Measurements from ENCODE around the gene ABCB4. TPM values are rescaled to one million over a fixed set of nuclear protein-coding genes. Genes with fewer than 3 reads are reported as not detected.

Gene ABCB4
- total RNA-seq, 3 donors from 2014 or later = 0.33 to 2.8 (median 1.3) TPM

DNA sequence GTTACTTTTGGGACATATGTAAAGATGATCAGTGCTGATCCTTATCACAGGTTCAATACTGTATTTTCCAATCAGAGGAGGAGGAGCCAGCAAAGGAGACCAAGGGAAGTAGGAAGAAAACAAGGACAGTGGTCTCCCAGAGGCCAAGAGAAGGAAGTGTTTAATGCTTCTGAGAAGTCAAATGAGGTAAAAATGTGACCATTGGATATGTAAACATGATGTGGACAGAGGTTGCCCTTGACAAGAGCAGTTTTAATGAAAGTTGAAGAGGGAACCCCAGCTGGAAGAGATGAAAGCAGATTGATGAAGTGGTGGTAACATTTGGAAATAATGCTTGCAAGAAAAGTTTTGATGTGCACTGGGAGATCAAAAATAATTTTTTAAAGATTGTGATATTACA is 111.2 kb downstream of the ABCB4 start:
- TF ChIP-seq POLR2AphosphoS5 (IDR thresholded peaks at IDR 0.05) (no peak), POLR2A (IDR thresholded peaks at IDR 0.05) (no peak)
- TF ChIP-seq, protein P1, sequence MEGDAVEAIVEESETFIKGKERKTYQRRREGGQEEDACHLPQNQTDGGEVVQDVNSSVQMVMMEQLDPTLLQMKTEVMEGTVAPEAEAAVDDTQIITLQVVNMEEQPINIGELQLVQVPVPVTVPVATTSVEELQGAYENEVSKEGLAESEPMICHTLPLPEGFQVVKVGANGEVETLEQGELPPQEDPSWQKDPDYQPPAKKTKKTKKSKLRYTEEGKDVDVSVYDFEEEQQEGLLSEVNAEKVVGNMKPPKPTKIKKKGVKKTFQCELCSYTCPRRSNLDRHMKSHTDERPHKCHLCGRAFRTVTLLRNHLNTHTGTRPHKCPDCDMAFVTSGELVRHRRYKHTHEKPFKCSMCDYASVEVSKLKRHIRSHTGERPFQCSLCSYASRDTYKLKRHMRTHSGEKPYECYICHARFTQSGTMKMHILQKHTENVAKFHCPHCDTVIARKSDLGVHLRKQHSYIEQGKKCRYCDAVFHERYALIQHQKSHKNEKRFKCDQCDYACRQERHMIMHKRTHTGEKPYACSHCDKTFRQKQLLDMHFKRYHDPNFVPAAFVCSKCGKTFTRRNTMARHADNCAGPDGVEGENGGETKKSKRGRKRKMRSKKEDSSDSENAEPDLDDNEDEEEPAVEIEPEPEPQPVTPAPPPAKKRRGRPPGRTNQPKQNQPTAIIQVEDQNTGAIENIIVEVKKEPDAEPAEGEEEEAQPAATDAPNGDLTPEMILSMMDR (IDR thresholded peaks at IDR 0.05) = no peak
- H3K4me3 ChIP-seq = no peak overlapping the region
- no peaks in the 10 kb centered on the region for H3K27me3 ChIP-seq
- DNase-seq (ENCODE audit: low spot score in 2 of 2) = no peak
- no peaks in the 10 kb centered on the region for H3K4me1 ChIP-seq
- no peak overlapping the region for H3K27ac ChIP-seq
- H3K9me3 ChIP-seq = no peaks in the 10 kb centered on the region
- intact Hi-C loops (cut with DNase I; ENCODE audit: low total_unique reads) = no loop called here
- H3K36me3 ChIP-seq = no peaks in the 10 kb centered on the region

DNA sequence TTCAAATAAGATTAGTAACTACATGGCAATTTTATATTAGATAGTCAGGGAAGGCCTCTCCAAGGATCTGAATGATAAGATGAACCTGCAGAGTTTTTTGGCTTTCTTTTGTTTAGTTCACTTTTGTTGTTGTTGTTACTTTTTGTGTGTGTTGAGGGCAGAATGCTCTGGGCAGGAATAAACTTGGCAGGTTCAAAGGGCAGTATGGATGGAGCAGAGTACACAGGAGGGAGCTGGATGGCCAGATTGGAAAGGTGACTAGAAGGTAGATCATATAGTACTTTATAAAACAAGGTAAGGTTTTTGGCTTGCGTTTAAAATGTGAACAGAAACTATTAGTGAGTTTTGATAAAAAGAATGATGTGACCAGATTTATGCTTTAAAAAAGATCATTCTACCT is 112.1 kb downstream of the ABCB4 start:
- TF ChIP-seq POLR2AphosphoS5 (IDR thresholded peaks at IDR 0.05) (no peak), POLR2A (IDR thresholded peaks at IDR 0.05) (no peak)
- TF ChIP-seq, protein P1 (IDR thresholded peaks at IDR 0.05) = no peak
- no peaks in the 10 kb centered on the region for H3K36me3 ChIP-seq

DNA sequence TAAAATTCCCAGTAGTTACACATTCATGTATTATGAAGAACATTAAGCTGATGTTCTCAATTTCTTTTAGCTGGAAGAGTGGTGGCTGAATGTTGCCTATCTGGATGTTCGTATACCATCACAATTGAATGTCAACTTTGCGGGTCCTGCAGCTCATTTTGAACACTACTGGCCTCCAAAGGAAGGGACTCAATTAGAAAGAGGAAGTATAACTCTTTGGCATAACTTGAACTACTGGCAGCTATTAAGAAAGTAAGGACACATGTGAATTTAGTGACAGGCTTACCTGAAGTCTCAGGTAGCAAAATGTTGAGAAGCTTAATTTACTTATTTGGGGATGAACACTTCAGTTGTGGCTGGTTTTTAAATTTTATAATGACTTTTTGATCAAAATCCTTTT is 114.2 kb downstream of the ABCB4 start:
- intact Hi-C loops (cut with DNase I; ENCODE audit: low total_unique reads) = loop anchor here (2.0 kb wide), 1 partner anchor 15 kb away; no protein-coding TSS in a partner anchor

More for the DNA sequence above, 112.1 kb downstream of the ABCB4 start:
- DNase-seq (ENCODE audit: low spot score in 2 of 2) = no peak
- Histone ChIP-seq H3K27ac (no peak overlapping the region), H3K9me3 (no peaks in the 10 kb centered on the region), H3K27me3 (no peaks in the 10 kb centered on the region), H3K4me1 (no peaks in the 10 kb centered on the region), H3K4me3 (no peak overlapping the region)
- intact Hi-C loops (cut with DNase I; ENCODE audit: low total_unique reads) = no loop called here

DNA sequence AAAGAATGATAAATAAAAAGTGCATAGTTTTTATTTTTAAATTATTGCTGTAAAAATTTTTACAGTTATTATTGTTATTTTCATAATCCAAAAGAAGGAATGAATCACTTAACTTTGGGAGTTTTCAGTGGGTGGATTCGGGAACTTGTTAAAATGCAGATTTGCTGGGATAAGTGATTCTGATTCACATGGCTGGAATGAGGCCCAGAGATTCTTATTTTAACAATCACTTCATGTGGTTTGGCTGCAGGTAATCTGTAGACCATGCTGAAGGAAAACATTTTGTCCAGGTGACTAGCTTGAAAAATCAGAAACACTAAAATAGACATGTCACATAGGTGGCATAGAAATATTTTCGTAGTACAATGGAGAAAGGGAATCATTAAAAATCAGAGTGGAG is 116.1 kb downstream of the ABCB4 start:
- H3K4me1 ChIP-seq = no peaks in the 10 kb centered on the region
- no peak overlapping the region for H3K4me3 ChIP-seq
- DNase-seq (ENCODE audit: low spot score in 2 of 2) = no peak
- peaks cover 0 to 11% of the 10 kb centered on the region in 2 donors for H3K9me3 ChIP-seq
- H3K36me3 ChIP-seq = no peaks in the 10 kb centered on the region
- intact Hi-C loops (cut with DNase I; ENCODE audit: low total_unique reads) = no loop called here
- TF ChIP-seq, protein P1 (IDR thresholded peaks at IDR 0.05) = no peak
- no peak overlapping the region for H3K27ac ChIP-seq
- no peaks in the 10 kb centered on the region for H3K27me3 ChIP-seq

More for the DNA sequence above, 114.2 kb downstream of the ABCB4 start:
- Histone ChIP-seq H3K4me1 (no peaks in the 10 kb centered on the region), H3K4me3 (no peak overlapping the region), H3K27ac (no peak overlapping the region), H3K9me3 (no peaks in the 10 kb centered on the region), H3K27me3 (no peaks in the 10 kb centered on the region), H3K36me3 (no peaks in the 10 kb centered on the region)
- TF ChIP-seq POLR2A (IDR thresholded peaks at IDR 0.05) (no peak), POLR2AphosphoS5 (IDR thresholded peaks at IDR 0.05) (no peak)
- TF ChIP-seq, protein P1 (IDR thresholded peaks at IDR 0.05) = no peak
- DNase-seq (ENCODE audit: low spot score in 2 of 2) = no peak

DNA sequence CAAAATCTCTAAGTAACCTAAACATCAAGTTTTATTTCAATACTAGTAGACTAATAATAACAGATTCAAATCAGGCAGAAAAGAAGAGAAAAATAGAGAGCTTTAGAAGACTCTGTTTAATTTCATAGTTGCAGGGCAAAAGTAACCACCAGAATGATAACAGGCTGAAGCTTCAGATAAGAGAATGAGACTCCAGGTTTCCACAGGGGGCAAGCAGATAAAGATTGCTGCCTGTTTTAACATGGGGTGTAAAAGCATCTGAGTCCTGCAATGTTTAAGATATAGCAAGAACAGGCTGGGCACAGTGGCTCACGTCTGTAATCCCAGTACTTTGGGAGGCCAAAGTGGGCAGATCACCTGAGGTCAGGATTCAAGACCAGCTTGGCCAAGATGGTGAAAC is 119.0 kb downstream of the ABCB4 start:
- Histone ChIP-seq H3K4me3 (no peak overlapping the region), H3K4me1 (no peaks in the 10 kb centered on the region)
- intact Hi-C loops (cut with DNase I; ENCODE audit: low total_unique reads) = no loop called here

More for the DNA sequence above, 119.0 kb downstream of the ABCB4 start:
- H3K27me3 ChIP-seq = no peaks in the 10 kb centered on the region
- peaks cover 0 to 20% of the 10 kb centered on the region in 2 donors for H3K9me3 ChIP-seq
- DNase-seq (ENCODE audit: low spot score in 2 of 2) = no peak
- no peak overlapping the region for H3K27ac ChIP-seq
- TF ChIP-seq POLR2A (IDR thresholded peaks at IDR 0.05) (no peak), POLR2AphosphoS5 (IDR thresholded peaks at IDR 0.05) (no peak)
- TF ChIP-seq, protein P1 (IDR thresholded peaks at IDR 0.05) = no peak
- H3K36me3 ChIP-seq = no peaks in the 10 kb centered on the region

Measured in breast epithelium (tissue), 4 donors.